SK-N-SH treated with all-trans-retinoic acid at 6 μM for 48 hours (cell line): ENCODE data around the gene SDR42E2.

ENCODE experiments used
- ARNTL ChIP-seq: fragments of 450-650 bp; formaldehyde crosslinking; IDR thresholded peaks from 2 replicates; pipeline ENCODE4 v1.5.0; 2020; ENCODE audit warnings: low read depth, mild to moderate bottlenecking, moderate library complexity, borderline replicate concordance
- BACH2 ChIP-seq: fragments of 250-450 bp; sonication (Bioruptor Pico); IDR thresholded peaks from 2 replicates; pipeline ENCODE4 v1.9.0; 2021; ENCODE audit warnings: mild to moderate bottlenecking, borderline replicate concordance
- GLIS3 ChIP-seq: fragments of 250-450 bp; sonication (Bioruptor Pico); IDR thresholded peaks from 2 replicates; pipeline ENCODE4 v1.5.0; 2020; ENCODE audit warnings: mild to moderate bottlenecking, moderate library complexity
- ISL1 ChIP-seq: fragments of 250-450 bp; sonication (Bioruptor Pico); IDR thresholded peaks from 2 replicates; pipeline ENCODE4 v2.1.2; 2022; ENCODE audit warnings: mild to moderate bottlenecking, moderate library complexity
- RARB ChIP-seq: fragments of 250-450 bp; sonication (Bioruptor Pico); IDR thresholded peaks from 2 replicates; pipeline ENCODE4 v1.8.0; 2021; ENCODE audit warnings: mild to moderate bottlenecking, moderate library complexity
- SNAI2 ChIP-seq: fragments of 250-450 bp; sonication (Bioruptor Pico); IDR thresholded peaks from 2 replicates; pipeline ENCODE4 v1.5.0; 2020; ENCODE audit warnings: mild to moderate bottlenecking, moderate library complexity
- TCF4 ChIP-seq: fragments of 250-450 bp; sonication (Bioruptor Pico); IDR thresholded peaks from 2 replicates; pipeline ENCODE4 v1.8.0; 2021; ENCODE audit warnings: mild to moderate bottlenecking, moderate library complexity, borderline replicate concordance
- ZFP3 ChIP-seq: fragments of 250-450 bp; sonication (Bioruptor Pico); IDR thresholded peaks from 2 replicates; pipeline ENCODE4 v1.5.0; 2020; ENCODE audit warnings: mild to moderate bottlenecking, moderate library complexity
- ZFP30 ChIP-seq: fragments of 450-650 bp; formaldehyde crosslinking; IDR thresholded peaks from 2 replicates; pipeline ENCODE4 v1.5.0; 2022; ENCODE audit warnings: mild to moderate bottlenecking, moderate library complexity
- ZNF70 ChIP-seq: fragments of 450-650 bp; formaldehyde crosslinking; IDR thresholded peaks from 2 replicates; pipeline ENCODE4 v1.5.0; 2020; ENCODE audit warnings: mild to moderate bottlenecking, moderate library complexity
- TF ChIP-seq, protein P1 (sequence below): fragments of 250-450 bp; sonication (Bioruptor Pico); IDR thresholded peaks from 2 replicates; pipeline ENCODE4 v1.8.0; 2020; ENCODE audit warnings: mild to moderate bottlenecking, moderate library complexity, borderline replicate concordance
- TF ChIP-seq, protein P2 (sequence below): fragments of 250-450 bp; sonication (Bioruptor Pico); IDR thresholded peaks from 2 replicates; pipeline ENCODE4 v1.5.1; 2020; ENCODE audit warnings: low read depth, mild to moderate bottlenecking, moderate library complexity
- TF ChIP-seq, protein P3 (sequence below): fragments of 250-450 bp; sonication (Bioruptor Pico); IDR thresholded peaks from 2 replicates; pipeline ENCODE4 v1.5.0; 2020; ENCODE audit warnings: mild to moderate bottlenecking, moderate library complexity
- TF ChIP-seq, protein P4 (sequence below): fragments of 250-450 bp; sonication (Bioruptor Pico); IDR thresholded peaks from 2 replicates; pipeline ENCODE4 v1.8.0; 2021; ENCODE audit warnings: low read depth, mild to moderate bottlenecking, moderate library complexity, borderline replicate concordance

DNA sequence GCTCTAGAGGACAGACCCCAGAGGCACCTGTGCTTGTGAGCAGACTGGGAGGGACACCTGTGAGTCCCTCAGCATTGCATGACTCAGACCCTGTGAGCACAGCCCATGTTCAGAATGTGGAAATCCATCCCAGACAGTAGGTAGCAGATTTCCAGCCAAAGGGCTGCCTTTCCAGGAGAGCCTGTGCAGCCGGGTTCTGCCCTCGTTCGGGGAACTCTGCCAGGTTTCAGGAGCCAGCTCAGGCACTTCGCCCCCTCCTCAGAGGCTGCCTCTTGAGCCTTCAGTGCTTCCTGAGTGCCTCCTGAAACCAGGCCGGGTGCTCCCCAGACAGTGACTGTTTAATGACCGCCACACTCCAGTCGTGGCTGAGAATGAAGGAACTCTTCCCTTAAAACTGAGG, 23.3 kb upstream of the SDR42E2 start:
- TF ChIP-seq ISL1 (CRISPR knock-in tag) (no peak), ZFP3 (no peak), ZFP30 (no peak), GLIS3 (CRISPR knock-in tag) (no peak), SNAI2 (no peak), ZNF70 (CRISPR knock-in tag) (no peak), RARB (CRISPR knock-in tag) (no peak), BACH2 (no peak), ARNTL (CRISPR knock-in tag) (no peak), TCF4 (CRISPR knock-in tag) (no peak)
- TF ChIP-seq, protein P1, sequence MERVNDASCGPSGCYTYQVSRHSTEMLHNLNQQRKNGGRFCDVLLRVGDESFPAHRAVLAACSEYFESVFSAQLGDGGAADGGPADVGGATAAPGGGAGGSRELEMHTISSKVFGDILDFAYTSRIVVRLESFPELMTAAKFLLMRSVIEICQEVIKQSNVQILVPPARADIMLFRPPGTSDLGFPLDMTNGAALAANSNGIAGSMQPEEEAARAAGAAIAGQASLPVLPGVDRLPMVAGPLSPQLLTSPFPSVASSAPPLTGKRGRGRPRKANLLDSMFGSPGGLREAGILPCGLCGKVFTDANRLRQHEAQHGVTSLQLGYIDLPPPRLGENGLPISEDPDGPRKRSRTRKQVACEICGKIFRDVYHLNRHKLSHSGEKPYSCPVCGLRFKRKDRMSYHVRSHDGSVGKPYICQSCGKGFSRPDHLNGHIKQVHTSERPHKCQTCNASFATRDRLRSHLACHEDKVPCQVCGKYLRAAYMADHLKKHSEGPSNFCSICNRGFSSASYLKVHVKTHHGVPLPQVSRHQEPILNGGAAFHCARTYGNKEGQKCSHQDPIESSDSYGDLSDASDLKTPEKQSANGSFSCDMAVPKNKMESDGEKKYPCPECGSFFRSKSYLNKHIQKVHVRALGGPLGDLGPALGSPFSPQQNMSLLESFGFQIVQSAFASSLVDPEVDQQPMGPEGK (CRISPR knock-in tag), result no peak
- TF ChIP-seq, protein P2, sequence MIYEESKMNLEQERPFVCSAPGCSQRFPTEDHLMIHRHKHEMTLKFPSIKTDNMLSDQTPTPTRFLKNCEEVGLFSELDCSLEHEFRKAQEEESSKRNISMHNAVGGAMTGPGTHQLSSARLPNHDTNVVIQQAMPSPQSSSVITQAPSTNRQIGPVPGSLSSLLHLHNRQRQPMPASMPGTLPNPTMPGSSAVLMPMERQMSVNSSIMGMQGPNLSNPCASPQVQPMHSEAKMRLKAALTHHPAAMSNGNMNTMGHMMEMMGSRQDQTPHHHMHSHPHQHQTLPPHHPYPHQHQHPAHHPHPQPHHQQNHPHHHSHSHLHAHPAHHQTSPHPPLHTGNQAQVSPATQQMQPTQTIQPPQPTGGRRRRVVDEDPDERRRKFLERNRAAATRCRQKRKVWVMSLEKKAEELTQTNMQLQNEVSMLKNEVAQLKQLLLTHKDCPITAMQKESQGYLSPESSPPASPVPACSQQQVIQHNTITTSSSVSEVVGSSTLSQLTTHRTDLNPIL (CRISPR knock-in tag), result no peak
- TF ChIP-seq, protein P3, sequence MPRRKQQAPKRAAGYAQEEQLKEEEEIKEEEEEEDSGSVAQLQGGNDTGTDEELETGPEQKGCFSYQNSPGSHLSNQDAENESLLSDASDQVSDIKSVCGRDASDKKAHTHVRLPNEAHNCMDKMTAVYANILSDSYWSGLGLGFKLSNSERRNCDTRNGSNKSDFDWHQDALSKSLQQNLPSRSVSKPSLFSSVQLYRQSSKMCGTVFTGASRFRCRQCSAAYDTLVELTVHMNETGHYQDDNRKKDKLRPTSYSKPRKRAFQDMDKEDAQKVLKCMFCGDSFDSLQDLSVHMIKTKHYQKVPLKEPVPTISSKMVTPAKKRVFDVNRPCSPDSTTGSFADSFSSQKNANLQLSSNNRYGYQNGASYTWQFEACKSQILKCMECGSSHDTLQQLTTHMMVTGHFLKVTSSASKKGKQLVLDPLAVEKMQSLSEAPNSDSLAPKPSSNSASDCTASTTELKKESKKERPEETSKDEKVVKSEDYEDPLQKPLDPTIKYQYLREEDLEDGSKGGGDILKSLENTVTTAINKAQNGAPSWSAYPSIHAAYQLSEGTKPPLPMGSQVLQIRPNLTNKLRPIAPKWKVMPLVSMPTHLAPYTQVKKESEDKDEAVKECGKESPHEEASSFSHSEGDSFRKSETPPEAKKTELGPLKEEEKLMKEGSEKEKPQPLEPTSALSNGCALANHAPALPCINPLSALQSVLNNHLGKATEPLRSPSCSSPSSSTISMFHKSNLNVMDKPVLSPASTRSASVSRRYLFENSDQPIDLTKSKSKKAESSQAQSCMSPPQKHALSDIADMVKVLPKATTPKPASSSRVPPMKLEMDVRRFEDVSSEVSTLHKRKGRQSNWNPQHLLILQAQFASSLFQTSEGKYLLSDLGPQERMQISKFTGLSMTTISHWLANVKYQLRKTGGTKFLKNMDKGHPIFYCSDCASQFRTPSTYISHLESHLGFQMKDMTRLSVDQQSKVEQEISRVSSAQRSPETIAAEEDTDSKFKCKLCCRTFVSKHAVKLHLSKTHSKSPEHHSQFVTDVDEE (CRISPR knock-in tag), result no peak
- TF ChIP-seq, protein P4, sequence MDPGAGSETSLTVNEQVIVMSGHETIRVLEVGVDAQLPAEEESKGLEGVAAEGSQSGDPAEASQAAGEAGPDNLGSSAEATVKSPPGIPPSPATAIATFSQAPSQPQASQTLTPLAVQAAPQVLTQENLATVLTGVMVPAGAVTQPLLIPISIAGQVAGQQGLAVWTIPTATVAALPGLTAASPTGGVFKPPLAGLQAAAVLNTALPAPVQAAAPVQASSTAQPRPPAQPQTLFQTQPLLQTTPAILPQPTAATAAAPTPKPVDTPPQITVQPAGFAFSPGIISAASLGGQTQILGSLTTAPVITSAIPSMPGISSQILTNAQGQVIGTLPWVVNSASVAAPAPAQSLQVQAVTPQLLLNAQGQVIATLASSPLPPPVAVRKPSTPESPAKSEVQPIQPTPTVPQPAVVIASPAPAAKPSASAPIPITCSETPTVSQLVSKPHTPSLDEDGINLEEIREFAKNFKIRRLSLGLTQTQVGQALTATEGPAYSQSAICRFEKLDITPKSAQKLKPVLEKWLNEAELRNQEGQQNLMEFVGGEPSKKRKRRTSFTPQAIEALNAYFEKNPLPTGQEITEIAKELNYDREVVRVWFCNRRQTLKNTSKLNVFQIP (CRISPR knock-in tag), result no peak
